Caki2 (cell line): ENCODE data around the gene DLG1. TPM values are rescaled to one million over a fixed set of nuclear protein-coding genes. Genes with fewer than 3 reads are reported as not detected.
"Not testable (repeated sequence)": the region's sequence is repeated elsewhere in the genome, so short reads cannot be mapped to it uniquely, and the experiment has no call there.

Source experiments
- DNase-seq: peaks from one replicate; pipeline ENCODE4 v3.0.0-alpha.2; 2015; ENCODE audit warnings: low read depth
- in situ Hi-C: cut with HindIII; loops from 2 replicates; pipeline ENCODE4 v1.10.0; 2016; ENCODE audit warnings: low sequenced_read_pairs, low pct_unique_long_range_greater_than_20kb, mixed read lengths
- total RNA-seq: library from RNA; depleted of rRNA; stranded (reverse); fragments of >200 nt; shearing (Covaris generic); gene quantifications from 2 replicates; pipeline ENCODE4 v1.2.3, GENCODE V29; 2014; ENCODE audit warnings: low replicate concordance

Gene DLG1
- total RNA-seq, 1 experiment from 2014 or later: 17.4 TPM

GRCh38 chr3:197296545-197296944, 1.9 kb downstream of the DLG1 start:
- no peak for DNase-seq
- in situ Hi-C loops: no loop called here

- no peak for DNase-seq
- in situ Hi-C loops: no loop called here
Measured at GRCh38 chr3:197295871-197296270, 2.5 kb downstream of the DLG1 start.

GRCh38 chr3:197293605-197294237, 4.7 kb downstream of the DLG1 start:
- no peak for DNase-seq
- in situ Hi-C loops: no loop called here

- DNase-seq: no peak
- in situ Hi-C loops: no loop called here
Measured at GRCh38 chr3:197292648-197293047, 5.8 kb downstream of the DLG1 start.

GRCh38 chr3:197292083-197292646, 6.2 kb downstream of the DLG1 start:
- DNase-seq: no peak
- in situ Hi-C loops: no loop called here

- DNase-seq: no peak
- in situ Hi-C loops: no loop called here
Measured at GRCh38 chr3:197289726-197290125, 8.7 kb downstream of the DLG1 start.

- in situ Hi-C loops: no loop called here
- DNase-seq: no peak
Measured at GRCh38 chr3:197286678-197287077, 11.7 kb downstream of the DLG1 start.

GRCh38 chr3:197285557-197285956, 12.9 kb downstream of the DLG1 start:
- in situ Hi-C loops: no loop called here
- DNase-seq: no peak

GRCh38 chr3:197283045-197283444, 15.4 kb downstream of the DLG1 start:
- DNase-seq: no peak
- in situ Hi-C loops: no loop called here

GRCh38 chr3:197281849-197282248, 16.6 kb downstream of the DLG1 start:
- no peak for DNase-seq
- in situ Hi-C loops: no loop called here

- no peak for DNase-seq
- in situ Hi-C loops: no loop called here
Measured at GRCh38 chr3:197280156-197280555, 18.3 kb downstream of the DLG1 start.

GRCh38 chr3:197278933-197279332, 19.5 kb downstream of the DLG1 start:
- in situ Hi-C loops: no loop called here
- no peak for DNase-seq

- DNase-seq, in situ Hi-C loops: not testable (repeated sequence)
Measured at GRCh38 chr3:197276808-197277207, 21.6 kb downstream of the DLG1 start.

GRCh38 chr3:197270558-197271317, 27.7 kb downstream of the DLG1 start:
- no peak for DNase-seq
- in situ Hi-C loops: no loop called here

- no peak for DNase-seq
- in situ Hi-C loops: no loop called here
Measured at GRCh38 chr3:197269024-197269423, 29.4 kb downstream of the DLG1 start.

- in situ Hi-C loops: no loop called here
- no peak for DNase-seq
Measured at GRCh38 chr3:197268294-197268693, 30.1 kb downstream of the DLG1 start.

- no peak for DNase-seq
- in situ Hi-C loops: no loop called here
Measured at GRCh38 chr3:197266331-197266730, 32.1 kb downstream of the DLG1 start.

- DNase-seq: no peak
- in situ Hi-C loops: no loop called here
Measured at GRCh38 chr3:197262709-197263108, 35.7 kb downstream of the DLG1 start.

GRCh38 chr3:197261164-197261509, 37.3 kb downstream of the DLG1 start:
- no peak for DNase-seq
- in situ Hi-C loops: no loop called here
